Left renal pelvis (tissue), 4 donors: ENCODE results near the gene ALDH1B1. TPM values are rescaled to one million over a fixed set of nuclear protein-coding genes. Genes with fewer than 3 reads are reported as not detected.
"Not testable (repeated sequence)": the region's sequence is repeated elsewhere in the genome, so short reads cannot be mapped to it uniquely, and the experiment has no call there.

Experiments used
- DNase-seq, 4 donors: peaks; one replicate each; pipeline ENCODE4 v3.0.0-alpha.2; 2013; ENCODE audit warnings: low read depth in 4 of 4, low spot score in 3 of 4
- polyA plus RNA-seq, 4 donors: library from polyadenylated mRNA; unstranded; fragments of 120-200 nt; gene quantifications; one replicate each; pipeline ENCODE4 v1.2.1, GENCODE V29; 2013; ENCODE audit not compliant: insufficient read length in 4 of 4

Gene ALDH1B1
- polyA plus RNA-seq, 4 donors: 11.9 to 41.2 (median 33.0) TPM

DNA sequence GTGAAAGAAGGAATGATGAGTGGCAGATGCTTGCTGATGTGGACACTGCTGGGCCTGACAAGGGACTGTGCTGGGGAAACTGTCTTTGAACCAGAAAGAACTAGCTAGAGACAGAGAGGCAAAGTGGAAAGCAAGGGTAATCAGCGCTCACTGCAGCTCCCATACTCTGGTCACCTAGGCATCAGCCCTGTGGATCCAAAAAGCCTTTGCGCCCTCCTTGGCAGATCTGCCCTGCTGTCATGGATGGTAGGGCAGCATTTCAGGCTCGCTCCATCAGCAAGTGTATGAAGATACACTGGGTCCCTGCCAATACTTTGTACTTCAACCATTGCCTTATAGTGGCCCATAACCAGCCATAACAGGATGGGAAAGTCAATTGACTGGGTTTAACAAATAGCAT, 6.6 kb upstream of the ALDH1B1 start:
- no peak for DNase-seq

DNA sequence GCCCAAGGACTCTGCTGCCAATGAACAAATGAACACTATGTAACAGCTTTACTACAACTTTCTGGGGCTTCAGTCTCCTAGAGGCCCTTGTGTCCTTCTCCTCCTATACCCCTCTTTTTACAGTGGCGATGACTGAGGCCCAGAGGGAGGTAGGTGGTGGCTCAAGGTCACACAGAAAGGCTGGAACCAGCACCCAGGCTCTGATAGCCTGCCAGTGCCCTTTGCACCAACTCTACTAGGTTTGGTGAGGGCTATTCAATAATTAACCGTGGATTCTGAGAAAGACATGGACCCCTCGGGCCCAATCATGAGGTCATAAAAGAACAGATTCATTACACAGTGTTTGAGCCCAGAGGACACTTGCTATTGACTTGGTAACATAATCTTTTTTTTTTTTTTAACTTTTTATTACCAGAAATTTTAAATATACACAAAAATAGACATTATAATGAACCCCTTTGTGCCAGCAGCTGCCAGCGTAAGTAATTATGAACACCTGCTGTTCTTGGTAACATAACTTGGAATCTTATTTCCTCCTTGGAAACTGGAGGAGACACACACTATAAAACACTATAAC, 6.1 kb upstream of the ALDH1B1 start:
- DNase-seq: no peak

- no peak for DNase-seq
Observed at GRCh38 chr9:38387066-38387465, 5.4 kb upstream of the ALDH1B1 start.

- DNase-seq: no peak
Observed at GRCh38 chr9:38387751-38388150, 4.8 kb upstream of the ALDH1B1 start.

- DNase-seq: no peak
Observed at GRCh38 chr9:38388283-38389223, 3.9 kb upstream of the ALDH1B1 start.

GRCh38 chr9:38389313-38389712, 3.2 kb upstream of the ALDH1B1 start:
- no peak for DNase-seq

GRCh38 chr9:38390442-38390841, 2.1 kb upstream of the ALDH1B1 start:
- no peak for DNase-seq

GRCh38 chr9:38390851-38391250, 1.7 kb upstream of the ALDH1B1 start:
- no peak for DNase-seq

GRCh38 chr9:38391278-38392118, 1.0 kb upstream of the ALDH1B1 start:
- no peak for DNase-seq

DNA sequence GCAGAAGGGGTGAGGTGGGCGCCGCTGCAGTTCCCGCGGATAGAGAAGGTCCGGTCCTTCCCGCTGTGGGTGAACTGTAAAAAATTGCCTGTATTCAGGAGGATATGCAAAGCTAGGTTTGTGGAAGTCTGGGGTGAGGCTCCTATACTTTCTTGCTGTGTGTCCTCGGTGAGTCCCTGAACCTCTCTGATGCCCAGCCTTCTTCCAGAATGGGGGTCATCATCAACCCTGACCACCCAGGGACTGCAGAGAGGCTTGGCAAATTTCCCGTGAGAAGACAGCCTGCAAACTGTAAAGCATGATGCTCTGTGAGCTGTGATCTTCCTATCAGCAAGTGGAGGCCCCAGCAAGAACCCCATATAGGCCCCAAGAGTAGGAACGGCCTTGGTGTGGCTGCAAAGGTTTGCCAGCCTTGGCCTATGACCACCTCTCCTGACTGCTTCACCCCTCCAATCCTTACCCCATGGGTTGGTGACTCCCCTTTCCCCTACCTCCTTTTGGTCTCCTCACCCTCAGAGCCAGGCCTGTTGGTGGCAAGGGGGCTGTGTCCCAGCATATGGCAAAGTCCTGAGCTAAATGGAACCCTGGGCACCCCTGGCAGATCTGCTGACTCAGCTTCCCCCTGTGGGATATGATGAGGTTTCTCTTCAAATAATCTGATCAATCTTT, 760 bp downstream of the ALDH1B1 start:
- no peak for DNase-seq

DNA sequence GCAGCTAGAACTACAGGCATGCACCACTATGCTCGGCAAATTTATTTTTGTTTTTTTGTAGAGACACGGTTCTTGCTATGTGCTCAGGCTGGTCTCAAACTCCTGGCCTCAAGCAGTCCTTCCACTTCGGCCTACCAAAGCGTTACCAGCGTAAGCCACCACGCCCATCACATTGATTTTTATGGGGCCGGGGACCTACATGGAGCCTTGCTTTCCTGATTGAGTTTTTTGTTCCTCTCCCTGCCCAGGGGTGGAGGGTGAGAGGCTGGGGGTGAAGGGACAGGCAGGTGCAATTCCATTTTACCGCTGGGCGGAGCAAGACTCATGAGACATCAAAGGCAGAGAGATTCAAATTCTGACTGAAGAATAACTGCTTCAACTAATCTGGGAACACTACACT, 1.9 kb downstream of the ALDH1B1 start:
- DNase-seq: no peak

DNA sequence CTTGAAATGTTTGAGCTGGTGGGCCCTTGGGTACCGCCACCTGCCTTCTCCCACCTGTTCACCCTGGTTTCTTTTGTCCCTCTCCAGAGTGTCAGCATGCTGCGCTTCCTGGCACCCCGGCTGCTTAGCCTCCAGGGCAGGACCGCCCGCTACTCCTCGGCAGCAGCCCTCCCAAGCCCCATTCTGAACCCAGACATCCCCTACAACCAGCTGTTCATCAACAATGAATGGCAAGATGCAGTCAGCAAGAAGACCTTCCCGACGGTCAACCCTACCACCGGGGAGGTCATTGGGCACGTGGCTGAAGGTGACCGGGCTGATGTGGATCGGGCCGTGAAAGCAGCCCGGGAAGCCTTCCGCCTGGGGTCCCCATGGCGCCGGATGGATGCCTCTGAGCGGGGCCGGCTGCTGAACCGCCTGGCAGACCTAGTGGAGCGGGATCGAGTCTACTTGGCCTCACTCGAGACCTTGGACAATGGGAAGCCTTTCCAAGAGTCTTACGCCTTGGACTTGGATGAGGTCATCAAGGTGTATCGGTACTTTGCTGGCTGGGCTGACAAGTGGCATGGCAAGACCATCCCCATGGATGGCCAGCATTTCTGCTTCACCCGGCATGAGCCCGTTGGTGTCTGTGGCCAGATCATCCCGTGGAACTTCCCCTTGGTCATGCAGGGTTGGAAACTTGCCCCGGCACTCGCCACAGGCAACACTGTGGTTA, 3.3 kb downstream of the ALDH1B1 start:
- no peak for DNase-seq

DNA sequence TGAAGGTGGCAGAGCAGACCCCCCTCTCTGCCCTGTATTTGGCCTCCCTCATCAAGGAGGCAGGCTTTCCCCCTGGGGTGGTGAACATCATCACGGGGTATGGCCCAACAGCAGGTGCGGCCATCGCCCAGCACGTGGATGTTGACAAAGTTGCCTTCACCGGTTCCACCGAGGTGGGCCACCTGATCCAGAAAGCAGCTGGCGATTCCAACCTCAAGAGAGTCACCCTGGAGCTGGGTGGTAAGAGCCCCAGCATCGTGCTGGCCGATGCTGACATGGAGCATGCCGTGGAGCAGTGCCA, 3.8 kb downstream of the ALDH1B1 start:
- no peak for DNase-seq

DNA sequence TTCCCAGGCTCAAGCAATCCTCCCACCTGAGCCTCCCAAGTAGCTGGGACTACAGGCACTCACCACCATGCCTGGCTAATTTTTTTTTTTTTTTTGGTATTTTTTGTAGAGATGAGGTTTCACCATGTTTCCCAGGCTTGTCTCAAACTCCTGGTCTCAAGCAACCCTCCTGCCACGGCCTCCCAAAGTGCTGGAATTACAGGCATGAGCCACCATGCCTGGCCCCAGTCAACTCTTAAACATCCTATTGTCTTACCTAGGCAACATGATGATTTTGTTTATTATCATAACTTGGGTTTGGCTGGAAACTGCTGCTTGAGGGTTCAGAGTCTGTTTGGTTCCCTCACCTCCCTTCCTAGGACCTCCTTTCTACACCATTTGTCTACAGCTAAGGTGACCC, 6.7 kb downstream of the ALDH1B1 start:
- not testable (repeated sequence) for DNase-seq

DNA sequence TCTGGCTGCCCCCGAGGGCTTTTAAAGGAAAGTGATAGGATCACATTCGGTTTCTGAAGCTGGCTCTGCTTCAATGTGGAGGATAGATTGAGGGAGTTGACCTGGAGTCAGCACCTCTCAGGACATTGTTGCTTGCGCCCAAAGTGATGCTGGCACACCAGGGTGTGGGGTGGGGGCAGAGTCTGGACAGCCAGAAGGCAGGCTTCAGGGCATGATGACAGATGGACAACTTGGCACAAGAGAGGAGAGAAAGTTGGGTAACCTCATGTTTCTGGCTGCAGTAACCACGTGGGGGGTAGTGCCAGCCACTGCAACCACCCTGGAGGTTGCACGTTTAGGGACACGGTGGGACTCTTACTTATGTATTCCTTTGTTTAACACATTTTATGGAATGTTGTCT, 9.5 kb downstream of the ALDH1B1 start:
- DNase-seq: no peak

DNA sequence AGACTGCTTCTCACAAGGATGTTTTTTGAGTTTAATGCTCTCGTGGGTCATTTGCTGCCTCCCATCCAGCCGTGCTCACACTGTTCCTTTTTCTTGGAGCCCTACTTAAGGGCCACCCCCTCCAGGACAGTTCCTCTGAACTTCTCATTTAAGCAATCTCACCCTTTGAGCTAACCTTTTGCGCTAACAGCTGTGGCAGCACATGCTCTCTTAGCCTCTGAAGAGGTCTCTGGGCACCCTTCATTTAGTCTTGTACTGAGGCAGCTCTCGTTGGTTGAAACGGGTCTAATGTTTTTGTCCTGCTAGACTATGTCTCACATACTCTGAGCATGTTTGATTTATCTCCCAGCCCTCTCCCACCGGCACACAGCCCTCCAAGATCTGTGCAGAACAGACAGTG, 11.8 kb downstream of the ALDH1B1 start:
- DNase-seq: no peak

DNA sequence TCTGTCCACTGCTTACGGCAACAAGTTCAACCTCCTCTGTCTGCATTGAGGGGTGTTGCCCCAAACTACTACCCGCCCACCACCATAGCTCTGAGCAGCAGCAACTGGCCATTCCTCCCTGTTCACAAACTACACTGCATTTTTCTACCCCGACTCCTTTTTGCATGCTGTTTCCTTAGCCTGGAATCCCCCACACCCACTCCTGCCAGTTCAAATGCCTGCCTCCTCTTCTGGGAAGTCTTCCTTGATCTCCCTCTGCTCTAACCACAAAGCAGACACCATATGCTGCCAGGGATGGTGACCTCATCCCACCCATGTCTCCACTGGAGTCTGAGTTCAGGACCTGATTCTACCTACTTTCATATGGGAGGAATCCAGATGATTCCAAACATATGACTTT, 13.3 kb downstream of the ALDH1B1 start:
- DNase-seq: no peak

GRCh38 chr9:38406476-38407186, 14.1 kb downstream of the ALDH1B1 start:
- DNase-seq: no peak

GRCh38 chr9:38408719-38409118, 16.2 kb downstream of the ALDH1B1 start:
- DNase-seq: no peak

- no peak for DNase-seq
Observed at GRCh38 chr9:38412751-38413150, 20.2 kb downstream of the ALDH1B1 start.
